ENCODE data around the gene IKBKG.
"Not testable (repeated sequence)": the region's sequence is repeated elsewhere in the genome, so short reads cannot be mapped to it uniquely, and the experiment has no call there.

IKBKG gene, protein sequence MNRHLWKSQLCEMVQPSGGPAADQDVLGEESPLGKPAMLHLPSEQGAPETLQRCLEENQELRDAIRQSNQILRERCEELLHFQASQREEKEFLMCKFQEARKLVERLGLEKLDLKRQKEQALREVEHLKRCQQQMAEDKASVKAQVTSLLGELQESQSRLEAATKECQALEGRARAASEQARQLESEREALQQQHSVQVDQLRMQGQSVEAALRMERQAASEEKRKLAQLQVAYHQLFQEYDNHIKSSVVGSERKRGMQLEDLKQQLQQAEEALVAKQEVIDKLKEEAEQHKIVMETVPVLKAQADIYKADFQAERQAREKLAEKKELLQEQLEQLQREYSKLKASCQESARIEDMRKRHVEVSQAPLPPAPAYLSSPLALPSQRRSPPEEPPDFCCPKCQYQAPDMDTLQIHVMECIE

DNA sequence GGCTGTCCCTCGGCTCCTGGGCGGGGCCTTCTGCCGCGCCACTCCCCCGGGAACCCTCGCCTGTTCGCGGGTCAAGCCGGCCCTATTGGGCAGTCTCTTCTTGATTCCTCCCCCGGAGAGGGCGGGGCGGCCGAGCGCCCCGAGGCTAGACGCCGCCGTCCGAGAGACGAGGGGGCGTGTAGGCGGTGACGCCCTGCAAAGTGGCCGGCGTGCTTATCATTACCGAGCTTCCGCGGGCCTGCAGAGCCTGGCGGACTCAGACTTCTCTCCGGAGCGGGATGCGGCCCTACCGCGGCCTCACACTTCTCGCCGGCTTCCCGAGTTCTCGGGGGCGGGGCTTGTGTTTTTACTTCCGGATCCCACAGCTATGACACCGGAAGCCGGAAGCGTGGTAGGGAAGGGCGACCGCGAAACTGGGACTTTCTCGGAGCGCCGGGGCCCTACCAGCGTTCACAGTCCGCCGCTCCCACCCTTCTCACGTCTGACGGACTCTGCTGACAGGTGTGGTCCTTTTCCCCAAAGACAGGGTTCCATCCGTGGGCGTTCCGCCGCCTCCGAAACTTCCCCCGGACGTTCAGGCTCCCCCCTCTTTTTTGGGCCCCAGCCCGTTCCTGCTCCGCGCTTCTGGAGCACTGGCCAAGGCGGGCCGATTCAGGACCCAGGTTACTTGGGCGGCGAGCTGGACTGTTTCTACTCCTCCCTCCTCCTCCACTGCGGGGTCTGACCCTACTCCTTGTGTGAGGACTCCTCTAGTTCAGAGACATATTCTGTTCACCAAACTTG lies at the start of gene IKBKG:
IKBKG (plus strand) TSS at position 376 of the 783 bp plus-strand sequence. CDS start 4,383 bp downstream, outside the sequence.
- DNase-seq (ENCODE audit: low read depth in 2 of 2): peak; percentile 76 to 79

- not testable (repeated sequence) for DNase-seq (ENCODE audit: low read depth in 2 of 2)
Measured at GRCh38 chrX:154501423-154501822, 46.0 kb upstream of the IKBKG start.

- DNase-seq (ENCODE audit: low read depth in 2 of 2): no peak
Measured at GRCh38 chrX:154502098-154502497, 45.3 kb upstream of the IKBKG start.

DNA sequence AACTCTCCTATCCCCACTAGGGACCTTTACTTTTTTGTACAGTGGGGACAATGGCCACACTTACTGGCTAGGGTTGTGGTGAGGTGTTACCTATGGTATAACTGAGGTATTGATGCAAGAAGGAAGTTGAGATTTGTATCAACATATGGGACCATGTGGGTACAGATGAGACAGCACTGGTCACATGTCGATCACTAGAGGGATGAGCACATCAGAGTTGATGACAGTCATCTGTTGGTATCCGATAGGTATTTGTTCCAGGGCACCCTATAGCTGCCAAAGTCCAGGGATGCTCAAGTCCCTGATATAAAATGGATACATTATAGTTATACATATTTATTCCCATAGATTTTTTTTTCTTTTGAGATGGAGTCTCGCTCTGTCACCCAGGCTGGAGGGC lies 44.4 kb upstream of the IKBKG start:
- no peak for DNase-seq (ENCODE audit: low read depth in 2 of 2)

- DNase-seq (ENCODE audit: low read depth in 2 of 2): no peak
Measured at GRCh38 chrX:154505734-154506133, 41.7 kb upstream of the IKBKG start.

DNA sequence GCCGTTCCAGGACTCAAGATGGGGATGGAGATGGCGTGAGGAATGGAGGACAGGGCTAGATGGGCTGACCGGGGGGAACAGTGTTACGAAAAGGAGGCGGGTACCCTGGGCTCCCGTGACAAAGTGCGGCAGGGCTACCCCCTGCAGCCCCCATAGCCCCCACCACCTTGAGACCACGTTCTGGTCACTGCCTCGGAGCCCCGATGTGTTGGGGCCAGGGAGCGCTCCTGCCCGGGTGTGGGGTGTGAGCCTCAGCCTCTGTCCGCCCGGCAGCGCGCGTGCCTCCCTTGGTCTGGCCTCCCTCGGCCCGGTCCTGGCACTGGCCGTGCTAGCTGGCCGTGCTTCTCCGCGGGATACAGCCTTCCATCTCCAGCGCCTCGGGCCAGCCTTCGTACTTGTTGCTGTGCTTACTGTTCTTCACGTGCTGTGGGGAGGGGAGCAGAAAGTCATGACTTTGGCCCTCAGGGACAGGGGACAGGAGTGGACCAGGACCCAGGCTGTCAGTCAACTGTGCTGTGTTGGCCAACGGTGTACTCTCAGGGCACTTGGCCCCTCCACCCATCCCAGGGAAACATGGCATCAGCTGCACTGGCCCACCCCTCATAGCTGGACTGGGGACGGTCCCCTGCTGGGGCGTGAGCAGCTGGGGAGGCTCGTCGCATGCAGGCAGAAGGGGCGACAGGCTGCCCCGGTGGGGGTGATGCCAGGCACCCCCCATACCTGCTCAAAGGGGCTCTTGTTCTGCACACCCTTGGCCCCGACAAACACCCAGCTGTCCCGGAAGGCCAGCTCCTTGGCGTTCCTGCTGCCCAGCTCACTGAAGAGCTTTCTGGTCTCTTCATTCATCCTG lies 40.7 kb upstream of the IKBKG start:
- DNase-seq (ENCODE audit: low read depth in 2 of 2): no peak

GRCh38 chrX:154507673-154508383 lies 39.6 kb upstream of the IKBKG start:
- no peak for DNase-seq (ENCODE audit: low read depth in 2 of 2)

DNA sequence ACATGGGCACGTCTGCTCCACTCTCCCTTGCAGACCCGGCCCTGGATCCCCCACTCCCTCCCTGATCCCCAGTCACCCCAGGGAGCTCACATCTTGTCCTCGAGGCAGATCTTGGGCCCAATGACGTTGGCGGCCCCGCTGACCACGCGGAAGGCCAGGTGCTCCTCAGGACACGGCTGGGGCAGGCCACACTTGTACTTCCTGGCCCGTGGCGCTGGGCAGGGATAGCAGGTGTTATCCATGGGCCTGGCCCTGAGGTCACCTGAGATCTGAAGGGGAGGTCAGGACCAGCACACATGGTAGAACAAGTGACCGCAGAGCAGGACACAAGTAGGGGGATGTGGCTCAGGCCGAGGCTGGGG lies 39.1 kb upstream of the IKBKG start:
- DNase-seq (ENCODE audit: low read depth in 2 of 2): no peak

GRCh38 chrX:154509455-154509854 lies 38.0 kb upstream of the IKBKG start:
- DNase-seq (ENCODE audit: low read depth in 2 of 2): no peak

GRCh38 chrX:154511761-154512160 lies 35.7 kb upstream of the IKBKG start:
- no peak for DNase-seq (ENCODE audit: low read depth in 2 of 2)

- DNase-seq (ENCODE audit: low read depth in 2 of 2): no peak
Measured at GRCh38 chrX:154512879-154513553, 34.4 kb upstream of the IKBKG start.

DNA sequence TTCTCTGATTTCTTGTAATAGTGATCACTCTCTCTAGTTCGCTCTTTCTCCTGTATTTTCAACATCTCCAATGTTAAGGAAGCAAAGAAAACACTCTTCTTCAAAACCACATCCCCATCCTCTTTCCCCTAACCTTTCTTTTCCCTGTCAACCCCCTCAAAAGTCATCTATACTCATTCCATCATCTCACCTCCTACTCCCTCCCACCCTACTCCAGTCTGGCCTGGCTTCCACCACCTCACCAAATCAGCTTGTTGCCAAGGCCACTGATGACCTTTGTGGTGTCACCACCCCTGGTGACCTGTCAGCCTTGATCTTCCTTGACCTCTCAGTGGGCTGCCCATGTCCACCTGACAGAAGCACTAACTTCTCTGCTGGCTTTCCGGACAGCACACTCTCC lies 33.7 kb upstream of the IKBKG start:
- DNase-seq (ENCODE audit: low read depth in 2 of 2): no peak

DNA sequence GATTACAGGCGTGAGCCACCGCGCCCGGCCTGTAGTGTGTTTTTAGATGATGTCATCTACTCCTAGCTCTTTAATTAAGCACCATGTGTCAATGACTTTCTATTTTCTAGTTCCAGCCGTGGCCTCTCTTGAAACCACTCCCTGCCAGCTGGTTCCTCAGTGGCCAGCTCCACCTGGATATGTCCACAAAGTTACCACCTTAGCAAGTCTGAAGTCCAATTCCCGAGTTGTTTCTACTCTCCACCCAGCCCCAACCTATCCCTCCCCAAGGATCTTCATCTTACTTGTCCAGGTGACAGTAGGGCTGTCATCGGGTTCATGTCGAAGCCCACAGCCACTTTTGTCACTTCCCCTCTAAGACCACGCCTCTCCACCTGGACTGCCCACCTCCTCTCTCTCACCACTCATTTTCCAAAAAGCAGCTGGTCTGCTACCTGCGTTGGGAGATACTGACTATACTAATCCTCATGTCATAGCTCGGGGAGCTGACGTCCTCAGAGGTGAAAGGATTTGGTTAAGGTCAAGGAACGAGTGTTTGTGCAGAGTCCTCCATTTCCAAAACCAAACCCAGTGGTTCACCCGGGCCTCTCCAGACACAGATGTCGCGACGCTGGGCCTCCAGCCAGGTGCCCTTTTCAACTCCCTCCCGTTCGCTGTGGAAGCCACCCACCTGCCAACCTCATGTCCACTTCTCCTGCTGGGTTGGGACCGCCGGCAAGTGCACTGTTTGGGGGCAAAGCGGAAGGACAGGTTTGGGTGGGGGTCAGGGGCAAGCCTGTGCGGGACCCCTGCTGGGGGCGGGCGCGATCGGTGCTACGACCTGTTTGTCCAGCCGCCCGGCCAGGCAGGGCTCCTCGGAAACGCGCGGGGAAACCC lies 32.1 kb upstream of the IKBKG start:
- DNase-seq (ENCODE audit: low read depth in 2 of 2): no peak

- DNase-seq (ENCODE audit: low read depth in 2 of 2): peak; percentile 82 to 85
Measured at GRCh38 chrX:154515966-154516655, 31.3 kb upstream of the IKBKG start, which contains the start of gene FAM3A. Gene FAM3A (minus strand): TSS chrX:154516232. CDS start chrX:154515772, 460 bp downstream.

- no peak for DNase-seq (ENCODE audit: low read depth in 2 of 2)
Measured at GRCh38 chrX:154516656-154517100, 30.7 kb upstream of the IKBKG start.

- no peak for DNase-seq (ENCODE audit: low read depth in 2 of 2)
Measured at GRCh38 chrX:154517101-154517781, 30.2 kb upstream of the IKBKG start.

DNA sequence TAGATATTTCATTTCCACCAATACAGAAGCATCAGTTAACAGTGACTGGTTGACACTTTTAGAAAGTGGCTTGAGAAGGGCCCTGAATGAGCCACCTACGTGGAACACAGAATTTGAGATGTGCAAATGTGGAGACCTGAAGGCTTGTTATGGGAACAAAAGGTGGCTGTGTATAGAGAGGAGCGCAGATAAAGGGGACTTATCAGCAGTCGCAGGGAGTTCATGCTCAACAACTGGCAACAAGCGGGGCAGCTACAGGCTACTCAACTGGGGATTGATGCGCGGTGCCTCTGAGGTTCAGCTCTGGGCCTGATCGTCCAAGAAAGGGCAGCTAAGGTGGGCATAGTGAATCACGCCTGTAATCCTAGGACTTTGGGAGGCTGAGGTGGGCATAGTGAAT lies 28.0 kb upstream of the IKBKG start:
- no peak for DNase-seq (ENCODE audit: low read depth in 2 of 2)
